GM12878 (cell line): ENCODE results near the gene PRKCQ. TPM values are rescaled to one million over a fixed set of nuclear protein-coding genes. Genes with fewer than 3 reads are reported as not detected.

Experiments used
- ATAC-seq: fragments of 200-7000 bp; cut with Tn5 transposase; 3 replicates; pipeline ENCODE4 v1.9.1; 2020; ENCODE audit warnings: mild to moderate bottlenecking, moderate library complexity
- BruUV-seq: library from RNA; stranded (reverse); fragments of 400-500 nt; replicated peaks from 2 replicates; lab custom pipeline; 2021; lab: Mats Ljungman, UMichigan
- CTCF ChIA-PET: fragments of 300-600 bp; sonication (Branson Sonifier 250); formaldehyde crosslinking; extraction: SDS; loops from one replicate; lab custom pipeline; 2021; ENCODE audit warnings: inconsistent platforms; lab: Yijun Ruan, JAX
- POLR2A ChIA-PET: fragments of 350-600 bp; formaldehyde crosslinking; extraction: SDS; loops from one replicate; lab custom pipeline; 2021; ENCODE audit warnings: inconsistent platforms; lab: Charles Lee
- RAD21 ChIA-PET: fragments of 300-600 bp; sonication (Branson Sonifier 250); formaldehyde crosslinking; loops from one replicate; lab custom pipeline; 2023; ENCODE audit warnings: antibody characterized with exemption; ENCODE audit not compliant: unreplicated experiment; lab: Charles Lee
- SMC1A ChIA-PET: fragments of 300-600 bp; sonication (Branson Sonifier 250); formaldehyde crosslinking; loops from one replicate; lab custom pipeline; 2023; ENCODE audit not compliant: unreplicated experiment, uncharacterized antibody; lab: Charles Lee
- DNase-seq: peaks from one replicate; pipeline ENCODE4 v3.0.0-alpha.2; 2011; ENCODE audit warnings: low read depth, low spot score
- FAIRE-seq: peaks from 3 replicates; lab custom pipeline; 2011; peaks lifted over from hg19 to GRCh38; lab: Jason Lieb, UNC
- H2AFZ ChIP-seq: 2 replicates; pipeline ENCODE4 v1.6.0; 2011; ENCODE audit warnings: low read depth, low read length, control low read depth; ENCODE audit not compliant: control insufficient read depth
- H3K27ac ChIP-seq: 2 replicates; pipeline ENCODE4 v1.5.1; 2011; ENCODE audit warnings: control low read depth; ENCODE audit not compliant: control insufficient read depth, insufficient read depth
- H3K27me3 ChIP-seq, 2 experiments: replicated peaks in 1 of 2; 2 replicates each; pipeline versions ENCODE4 v1.6.0 to v1.6.1; 2011; ENCODE audit warnings: low read length in 1 of 2; ENCODE audit not compliant: control insufficient read depth in 2 of 2, insufficient read depth in 2 of 2
- H3K36me3 ChIP-seq, 2 experiments: 2 replicates each; pipeline ENCODE4 v1.5.1; 2011; ENCODE audit warnings: low read length in 1 of 2; ENCODE audit not compliant: control insufficient read depth in 2 of 2, insufficient read depth in 2 of 2
- H3K4me1 ChIP-seq: 2 replicates; pipeline ENCODE4 v1.6.1; 2011; ENCODE audit warnings: mild to moderate bottlenecking, low read length, moderate library complexity, mixed read lengths; ENCODE audit not compliant: control insufficient read depth, insufficient read depth
- H3K4me2 ChIP-seq: 2 replicates; pipeline ENCODE4 v1.6.0; 2011; ENCODE audit warnings: control low read depth; ENCODE audit not compliant: control insufficient read depth, insufficient read depth
- H3K4me3 ChIP-seq: fragments of 200-600 bp; sonication (generic); 2 replicates; pipeline ENCODE4 v1.5.1; 2016
- H3K79me2 ChIP-seq: 2 replicates; pipeline ENCODE4 v1.6.0; 2011; ENCODE audit warnings: low read length; ENCODE audit not compliant: control insufficient read depth, insufficient read depth
- H3K9ac ChIP-seq: 2 replicates; pipeline ENCODE4 v1.8.0; 2011; ENCODE audit warnings: low read length, control low read depth, mixed read lengths; ENCODE audit not compliant: control insufficient read depth, insufficient read depth
- H3K9me3 ChIP-seq: replicated peaks from 3 replicates; pipeline ENCODE4 v1.5.1; 2011; ENCODE audit warnings: mild to moderate bottlenecking, low read length; ENCODE audit not compliant: control insufficient read depth, insufficient read depth
- H4K20me1 ChIP-seq: 2 replicates; pipeline ENCODE4 v1.6.0; 2011; ENCODE audit not compliant: control insufficient read depth, insufficient read depth
- BMI1 ChIP-seq: fragments of 450-650 bp; IDR thresholded peaks from 2 replicates; pipeline ENCODE4 v1.6.1; 2016; ENCODE audit warnings: mild to moderate bottlenecking, moderate library complexity, borderline replicate concordance
- E2F8 ChIP-seq: fragments of 450-650 bp; IDR thresholded peaks from 2 replicates; pipeline ENCODE4 v1.6.1; 2018; ENCODE audit warnings: mild to moderate bottlenecking, low read depth, moderate library complexity; ENCODE audit not compliant: partially characterized antibody
- E4F1 ChIP-seq: fragments of 450-650 bp; IDR thresholded peaks from 2 replicates; pipeline ENCODE4 v1.6.1; 2018; ENCODE audit warnings: borderline replicate concordance, mild to moderate bottlenecking; ENCODE audit not compliant: partially characterized antibody
- FOS ChIP-seq: IDR thresholded peaks from 3 replicates; pipeline ENCODE4 v1.6.1; 2011; ENCODE audit warnings: borderline replicate concordance; ENCODE audit not compliant: insufficient read length; ENCODE audit errors: extremely low read depth
- JUNB ChIP-seq: IDR thresholded peaks from 2 replicates; pipeline ENCODE4 v1.6.1; 2016; ENCODE audit warnings: antibody characterized with exemption, mild to moderate bottlenecking
- MEF2A ChIP-seq: IDR thresholded peaks from 2 replicates; pipeline ENCODE4 v1.6.1; 2011; ENCODE audit warnings: low read depth, mild to moderate bottlenecking, low read length, moderate library complexity; ENCODE audit not compliant: insufficient read depth
- PBX3 ChIP-seq: IDR thresholded peaks from 2 replicates; pipeline ENCODE4 v1.6.1; 2011; ENCODE audit warnings: mild to moderate bottlenecking, low read depth, low read length, moderate library complexity; ENCODE audit not compliant: insufficient replicate concordance
- PML ChIP-seq: IDR thresholded peaks from 2 replicates; pipeline ENCODE4 v1.6.1; 2012; ENCODE audit warnings: low read length, inconsistent platforms
- POLR2AphosphoS5 ChIP-seq: IDR thresholded peaks from 2 replicates; pipeline ENCODE4 v1.6.1; 2011; ENCODE audit warnings: mild to moderate bottlenecking, low read length, inconsistent platforms
- POU2F2 ChIP-seq: IDR thresholded peaks from 3 replicates; pipeline ENCODE4 v1.6.1; 2011; ENCODE audit warnings: low read depth, mild to moderate bottlenecking, low read length, borderline replicate concordance
- SIX5 ChIP-seq: IDR thresholded peaks from 2 replicates; pipeline ENCODE4 v1.6.1; 2011; ENCODE audit warnings: mild to moderate bottlenecking, low read depth, low read length, moderate library complexity; ENCODE audit not compliant: severe bottlenecking
- SMARCA5 ChIP-seq: fragments of 450-650 bp; IDR thresholded peaks from 2 replicates; pipeline ENCODE4 v1.6.1; 2017; ENCODE audit warnings: mild to moderate bottlenecking
- ZBED1 ChIP-seq: IDR thresholded peaks from 2 replicates; pipeline ENCODE4 v1.6.1; 2016; ENCODE audit warnings: borderline replicate concordance
- ZBTB4 ChIP-seq: fragments of 450-650 bp; formaldehyde crosslinking; IDR thresholded peaks from 2 replicates; pipeline ENCODE4 v1.4.0; 2022; ENCODE audit warnings: mild to moderate bottlenecking, moderate library complexity
- WGBS: methylation state at CpG from one replicate; pipeline ENCODE4 v1.1.6; 2016; ENCODE audit warnings: low lambda C conversion rate; ENCODE audit not compliant: insufficient replicate concordance, insufficient coverage; ENCODE audit errors: missing lambda C conversion rate; 5-methylcytosine and 5-hydroxymethylcytosine counted together
- in situ Hi-C: fragments of 300-500 bp; cut with MboI; formaldehyde crosslinking; loops from 9 replicates; pipeline ENCODE4 v1.14.3; 2018; ENCODE audit warnings: mixed read lengths
- intact Hi-C: fragments of 100-400 bp; cut with micrococcal nuclease; formaldehyde crosslinking; loops from one replicate; pipeline ENCODE4 v1.14.2; 2022; ENCODE audit not compliant: unreplicated experiment
- polyA plus RNA-seq, 11 experiments: library from polyadenylated mRNA; depleted of rRNA in 4 of 11; unstranded in 6 of 11; stranded (reverse) in 5 of 11; fragments of >200 nt; fragmentation: Nextera tagmentation in 4 of 11; fragmentation: Illumina TruSeq in 1 of 11; extraction: Ambion mirVana in 4 of 11; extraction: Trizol in 1 of 11; gene quantifications; 1 replicate in 1 of 11; 2 replicates in 10 of 11; pipeline versions ENCODE4 v1.2.1 to v1.2.3, GENCODE V29; 2011 to 2016; ENCODE audit warnings: inconsistent platforms in 2 of 11, missing spikeins in 2 of 11, low read depth in 1 of 11
- total RNA-seq, 4 experiments: library from RNA; depleted of rRNA in 3 of 4; stranded (reverse); fragments of >200 nt in 3 of 4; fragmentation: Illumina TruSeq in 1 of 4; extraction: Trizol in 1 of 4; gene quantifications; 2 replicates each; pipeline versions ENCODE4 v1.2.1 to v1.2.3, GENCODE V29; 2013 to 2021

Gene PRKCQ
- total and polyA plus RNA-seq, 10 of the 15 experiments (the other 5 are each of a cell fraction or from before 2014, with no cell fraction given): 0.26 to 8.9 (median 0.98) TPM

- CTCF ChIA-PET: interaction anchor here (0.9 to 1.5 kb wide), 2 partner anchors 60 to 67 kb away, joined by 3 read pairs; no protein-coding TSS in a partner anchor
- no peak overlapping the region for H3K4me2 ChIP-seq
- H2AFZ ChIP-seq: no peak overlapping the region
- no peak overlapping the region for H3K27ac ChIP-seq
- FAIRE-seq (no peak), ATAC-seq (no peak), DNase-seq (no peak)
- intact Hi-C loops (no loop called here), in situ Hi-C loops (no loop called here)
- H3K9me3 ChIP-seq: no peaks in the 10 kb centered on the region; the same call in 2 of the 3 replicates
- POLR2A ChIA-PET: no interaction called here
- SMC1A ChIA-PET: interaction anchor here (9.2 kb wide), 1 partner anchor 16 kb away, joined by 92 read pairs; no protein-coding TSS in a partner anchor
- H3K4me3 ChIP-seq: no peak overlapping the region
- H3K79me2 ChIP-seq: no peaks in the 10 kb centered on the region
- 19% methylated on average over 6 of the region's 6 CpGs for WGBS
- no TSS peak for BruUV-seq
- H3K36me3 ChIP-seq: no peaks in the 10 kb centered on the region
- H3K27me3 ChIP-seq: no peaks in the 10 kb centered on the region
- RAD21 ChIA-PET: interaction anchor here (1.5 kb wide), 1 partner anchor 21 kb away, joined by 5 read pairs; no protein-coding TSS in a partner anchor
- no peaks in the 10 kb centered on the region for H4K20me1 ChIP-seq
- no peak overlapping the region for H3K9ac ChIP-seq
- no peaks in the 10 kb centered on the region for H3K4me1 ChIP-seq
- TF ChIP-seq E4F1 (no peak), PBX3 (no peak), POU2F2 (no peak), SIX5 (no peak), JUNB (no peak), FOS (no peak), E2F8 (no peak), BMI1 (no peak), POLR2AphosphoS5 (no peak), ZBED1 (no peak), SMARCA5 (no peak), MEF2A (no peak), ZBTB4 (no peak), PML (no peak)
Measured at GRCh38 chr10:6511347-6511746, 68.7 kb downstream of the PRKCQ start.
